ENCODE data around the gene GAK.

DNA sequence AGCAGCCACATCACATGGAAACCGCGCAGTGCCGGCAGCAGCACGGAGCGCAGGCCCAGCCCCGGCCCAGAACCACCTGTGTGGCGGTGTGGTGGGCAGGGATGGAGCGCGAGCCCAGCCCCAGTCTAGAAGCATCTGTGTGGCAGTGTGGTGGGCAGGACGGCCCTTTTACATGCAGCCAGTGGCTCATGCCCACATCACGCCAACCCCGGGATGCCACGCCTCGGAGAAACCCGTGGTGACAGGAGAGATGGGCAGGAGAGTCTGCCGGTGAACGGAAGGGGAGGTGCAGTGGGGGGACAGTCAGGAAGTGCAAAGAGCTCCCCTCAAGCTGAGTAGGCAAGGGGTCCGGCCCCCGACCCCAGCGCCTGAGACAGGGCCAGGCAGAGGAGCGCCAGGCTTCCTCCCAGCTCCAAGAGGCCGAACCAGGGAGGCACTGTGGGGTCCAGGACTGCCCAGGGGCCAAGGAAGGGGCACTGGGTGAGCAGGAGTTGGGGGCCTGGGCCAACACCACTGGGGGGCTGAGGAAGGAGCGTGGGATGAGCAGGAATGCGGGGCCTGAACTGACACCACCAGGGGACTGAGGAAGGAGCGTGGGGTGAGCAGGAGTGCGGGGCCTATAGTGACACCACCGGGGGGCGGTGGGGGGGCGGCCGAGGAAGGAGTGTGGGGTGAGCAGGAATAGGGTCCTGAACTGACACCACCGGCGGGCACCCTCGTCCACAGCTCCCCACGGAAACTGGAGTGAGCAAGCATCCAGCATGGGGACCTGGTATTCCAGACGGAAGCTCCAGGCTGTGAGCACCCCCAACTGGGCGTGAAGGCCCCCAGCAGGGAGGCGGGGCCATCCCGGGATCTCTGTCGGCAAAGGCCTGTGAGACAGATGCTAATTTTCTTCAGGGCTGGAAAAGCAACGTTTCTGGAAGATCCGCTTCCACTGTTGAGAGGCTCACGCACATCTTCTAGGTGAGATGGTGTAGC lies 28.8 kb downstream of the GAK start:
- TF ChIP-seq, protein P1, sequence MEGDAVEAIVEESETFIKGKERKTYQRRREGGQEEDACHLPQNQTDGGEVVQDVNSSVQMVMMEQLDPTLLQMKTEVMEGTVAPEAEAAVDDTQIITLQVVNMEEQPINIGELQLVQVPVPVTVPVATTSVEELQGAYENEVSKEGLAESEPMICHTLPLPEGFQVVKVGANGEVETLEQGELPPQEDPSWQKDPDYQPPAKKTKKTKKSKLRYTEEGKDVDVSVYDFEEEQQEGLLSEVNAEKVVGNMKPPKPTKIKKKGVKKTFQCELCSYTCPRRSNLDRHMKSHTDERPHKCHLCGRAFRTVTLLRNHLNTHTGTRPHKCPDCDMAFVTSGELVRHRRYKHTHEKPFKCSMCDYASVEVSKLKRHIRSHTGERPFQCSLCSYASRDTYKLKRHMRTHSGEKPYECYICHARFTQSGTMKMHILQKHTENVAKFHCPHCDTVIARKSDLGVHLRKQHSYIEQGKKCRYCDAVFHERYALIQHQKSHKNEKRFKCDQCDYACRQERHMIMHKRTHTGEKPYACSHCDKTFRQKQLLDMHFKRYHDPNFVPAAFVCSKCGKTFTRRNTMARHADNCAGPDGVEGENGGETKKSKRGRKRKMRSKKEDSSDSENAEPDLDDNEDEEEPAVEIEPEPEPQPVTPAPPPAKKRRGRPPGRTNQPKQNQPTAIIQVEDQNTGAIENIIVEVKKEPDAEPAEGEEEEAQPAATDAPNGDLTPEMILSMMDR (IDR thresholded peaks at IDR 0.05), result no peak
- no peak for TF ChIP-seq EZH2 (IDR thresholded peaks at IDR 0.05)
